BLaER1 (cell line): ENCODE data around the gene SLC4A3.

Experiments
- H3K27ac ChIP-seq: shearing (Covaris generic); formaldehyde crosslinking; 2 replicates; pipeline ENCODE4 v1.8.1; 2022
- H3K27me3 ChIP-seq: shearing (Covaris generic); formaldehyde crosslinking; 2 replicates; pipeline ENCODE4 v1.8.1; 2022
- H3K36me3 ChIP-seq: shearing (Covaris generic); formaldehyde crosslinking; 2 replicates; pipeline ENCODE4 v1.8.1; 2022
- H3K4me1 ChIP-seq: shearing (Covaris generic); formaldehyde crosslinking; 2 replicates; pipeline ENCODE4 v1.8.1; 2022
- H3K4me2 ChIP-seq: shearing (Covaris generic); formaldehyde crosslinking; 2 replicates; pipeline ENCODE4 v1.8.1; 2022
- H3K4me3 ChIP-seq: shearing (Covaris generic); formaldehyde crosslinking; 2 replicates; pipeline ENCODE4 v1.8.1; 2022
- H3K9ac ChIP-seq: shearing (Covaris generic); formaldehyde crosslinking; 2 replicates; pipeline ENCODE4 v1.8.1; 2022
- H3K9me3 ChIP-seq: shearing (Covaris generic); formaldehyde crosslinking; 2 replicates; pipeline ENCODE4 v1.8.1; 2022
- H4K20me1 ChIP-seq: shearing (Covaris generic); formaldehyde crosslinking; 2 replicates; pipeline ENCODE4 v1.8.1; 2022
- Cebpa-rat ChIP-seq: shearing (Covaris generic); IDR thresholded peaks from 2 replicates; pipeline ENCODE4 v1.8.1; 2022

SLC4A3 gene

GRCh38 chr2:219661955-219662395 lies 34.5 kb downstream of the SLC4A3 start:
- H3K9ac ChIP-seq, result no peak overlapping the region
- no peak for TF ChIP-seq Cebpa-rat

DNA sequence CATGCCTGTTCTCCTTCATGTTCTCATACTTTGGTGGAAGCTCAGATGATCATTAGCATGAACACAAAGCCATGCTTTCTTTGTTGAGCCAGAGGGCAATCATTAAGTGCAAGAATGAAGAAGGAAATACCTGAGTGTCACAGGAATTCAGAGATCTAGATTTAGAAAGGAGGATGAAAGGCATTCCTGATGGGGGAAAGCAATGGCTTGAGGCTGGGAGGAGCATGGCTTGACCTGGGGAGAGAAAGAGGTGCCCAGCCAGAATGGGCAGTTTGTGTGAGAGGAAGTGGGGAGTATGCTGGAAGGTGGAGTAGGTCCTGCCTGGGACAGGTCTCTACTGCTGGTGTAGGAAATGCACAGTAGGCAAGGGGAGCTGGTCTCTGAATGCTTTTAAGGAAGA lies 35.1 kb downstream of the SLC4A3 start:
- Histone ChIP-seq H3K9ac (no peak overlapping the region), H3K4me3 (no peak overlapping the region), H3K36me3 (no peaks in the 10 kb centered on the region), H4K20me1 (no peaks in the 10 kb centered on the region), H3K4me1 (no peaks in the 10 kb centered on the region), H3K27ac (no peak overlapping the region), H3K4me2 (no peak overlapping the region), H3K27me3 (no peaks in the 10 kb centered on the region), H3K9me3 (peaks cover 28% of the 10 kb centered on the region)
- TF ChIP-seq Cebpa-rat, result no peak

More at GRCh38 chr2:219661955-219662395, 34.5 kb downstream of the SLC4A3 start:
- Histone ChIP-seq H3K36me3 (no peaks in the 10 kb centered on the region), H3K4me1 (no peaks in the 10 kb centered on the region), H3K4me3 (no peak overlapping the region), H3K27ac (no peak overlapping the region), H3K9me3 (peaks cover 28% of the 10 kb centered on the region), H3K4me2 (no peak overlapping the region), H3K27me3 (no peaks in the 10 kb centered on the region), H4K20me1 (no peaks in the 10 kb centered on the region)

GRCh38 chr2:219663116-219663762 lies 35.8 kb downstream of the SLC4A3 start:
- Histone ChIP-seq H3K9ac (no peak overlapping the region), H3K4me2 (no peak overlapping the region), H3K27me3 (no peaks in the 10 kb centered on the region), H3K4me1 (no peaks in the 10 kb centered on the region), H3K27ac (no peak overlapping the region), H4K20me1 (no peaks in the 10 kb centered on the region), H3K36me3 (no peaks in the 10 kb centered on the region), H3K9me3 (peaks cover 28% of the 10 kb centered on the region), H3K4me3 (no peak overlapping the region)
- no peak for TF ChIP-seq Cebpa-rat

DNA sequence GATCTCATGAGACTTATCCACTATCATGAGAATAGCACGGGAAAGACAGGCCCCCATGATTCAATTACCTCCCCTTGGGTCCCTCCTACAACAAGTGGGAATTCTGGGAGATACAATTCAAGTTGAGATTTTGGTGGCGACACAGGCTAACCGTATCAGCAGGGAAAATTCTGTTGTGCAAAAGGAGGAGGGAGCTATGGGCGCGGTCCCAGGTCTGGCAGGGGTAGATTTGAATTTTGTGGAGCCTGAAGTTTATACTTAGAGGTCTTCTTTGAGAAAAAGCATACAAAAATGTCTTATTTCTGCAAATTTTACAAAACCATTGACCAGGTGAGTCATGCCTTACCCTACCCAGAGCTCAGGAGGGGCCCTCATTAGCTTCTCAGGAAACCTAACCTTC lies 36.6 kb downstream of the SLC4A3 start:
- Histone ChIP-seq H3K9me3 (peaks cover 28% of the 10 kb centered on the region), H3K4me1 (no peaks in the 10 kb centered on the region), H4K20me1 (no peaks in the 10 kb centered on the region), H3K27me3 (no peaks in the 10 kb centered on the region), H3K9ac (no peak overlapping the region), H3K36me3 (no peaks in the 10 kb centered on the region), H3K4me3 (no peak overlapping the region), H3K27ac (no peak overlapping the region), H3K4me2 (no peak overlapping the region)
- TF ChIP-seq Cebpa-rat, result no peak

DNA sequence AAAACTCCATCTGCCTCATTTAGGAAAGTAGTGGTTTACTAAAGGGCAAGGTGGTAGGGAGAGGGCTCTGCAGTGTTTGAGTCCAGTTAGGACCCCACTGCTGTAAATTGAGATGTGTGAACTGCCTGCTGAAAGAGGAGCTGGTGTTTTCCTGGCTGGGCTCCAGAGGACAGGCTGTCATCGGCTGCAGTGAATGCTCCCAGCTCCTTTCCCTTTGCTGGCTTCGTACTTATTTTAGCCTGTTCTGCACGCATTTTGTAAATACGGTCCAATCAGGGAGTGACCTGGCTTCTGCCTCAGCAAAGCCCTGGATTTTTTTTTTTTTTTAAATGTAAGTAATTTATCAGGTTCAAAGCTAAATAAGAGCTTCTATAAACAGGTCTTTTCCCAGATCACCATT lies 37.5 kb downstream of the SLC4A3 start:
- H3K4me3 ChIP-seq, result no peak overlapping the region
- H4K20me1 ChIP-seq, result no peaks in the 10 kb centered on the region
- H3K4me2 ChIP-seq, result no peak overlapping the region
- H3K27me3 ChIP-seq, result no peaks in the 10 kb centered on the region
- no peaks in the 10 kb centered on the region for H3K4me1 ChIP-seq
- H3K36me3 ChIP-seq, result no peaks in the 10 kb centered on the region
- H3K9ac ChIP-seq, result no peak overlapping the region
- no peak for TF ChIP-seq Cebpa-rat
- H3K27ac ChIP-seq, result no peak overlapping the region
- peaks cover 28% of the 10 kb centered on the region for H3K9me3 ChIP-seq

DNA sequence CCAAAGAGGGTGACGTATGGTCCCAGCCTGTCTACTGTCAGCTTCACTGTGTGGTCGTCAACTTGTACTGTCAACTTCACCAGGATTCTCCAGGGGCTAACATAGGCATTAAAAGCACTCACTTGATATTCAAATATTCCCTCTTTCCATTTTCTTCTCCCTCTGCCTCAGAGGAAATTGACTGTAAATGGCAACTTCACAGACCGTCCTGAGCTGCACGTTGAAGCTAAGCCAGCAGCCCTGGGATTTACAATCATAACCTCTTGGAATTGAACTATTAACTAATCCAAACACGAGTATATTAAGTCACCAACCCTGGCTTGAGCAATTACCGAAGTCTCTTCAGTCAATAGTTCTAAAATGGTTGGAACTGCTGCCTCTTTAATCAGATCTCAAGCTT lies 38.5 kb downstream of the SLC4A3 start:
- no peaks in the 10 kb centered on the region for H3K27me3 ChIP-seq
- H3K9me3 ChIP-seq, result peaks cover 20% of the 10 kb centered on the region
- TF ChIP-seq Cebpa-rat, result no peak
- no peak overlapping the region for H3K4me2 ChIP-seq
- H3K4me3 ChIP-seq, result no peak overlapping the region
- no peak overlapping the region for H3K27ac ChIP-seq
- no peak overlapping the region for H3K9ac ChIP-seq
- H3K36me3 ChIP-seq, result no peaks in the 10 kb centered on the region
- H4K20me1 ChIP-seq, result no peaks in the 10 kb centered on the region
- H3K4me1 ChIP-seq, result no peaks in the 10 kb centered on the region

DNA sequence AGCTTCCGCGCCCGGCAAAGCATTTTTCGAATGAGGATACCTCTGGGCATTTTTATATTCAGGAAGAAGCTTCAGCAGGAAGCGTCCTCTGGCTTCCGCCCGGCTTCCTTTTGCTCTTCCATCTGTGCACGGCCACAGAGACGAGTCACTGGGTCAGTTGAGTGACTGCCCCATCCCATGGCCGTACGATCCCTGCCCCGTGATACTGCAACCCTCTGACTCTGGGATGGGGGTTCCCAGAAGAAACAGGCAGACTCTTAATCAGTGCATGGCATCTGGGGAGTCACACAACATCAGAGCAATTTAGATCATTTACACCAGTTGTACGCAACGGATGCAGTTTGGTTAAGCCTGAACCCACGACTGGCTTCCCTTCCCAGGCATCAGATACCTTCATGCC lies 40.9 kb downstream of the SLC4A3 start:
- Histone ChIP-seq H3K36me3 (no peaks in the 10 kb centered on the region), H3K4me3 (no peak overlapping the region), H3K4me1 (no peaks in the 10 kb centered on the region), H3K27ac (no peak overlapping the region), H4K20me1 (no peaks in the 10 kb centered on the region), H3K4me2 (no peak overlapping the region), H3K27me3 (no peaks in the 10 kb centered on the region), H3K9me3 (0 out of 2 replicates have a peak, but pooled peaks cover under 1% of the 10 kb centered on the region), H3K9ac (no peak overlapping the region)
- no peak for TF ChIP-seq Cebpa-rat

DNA sequence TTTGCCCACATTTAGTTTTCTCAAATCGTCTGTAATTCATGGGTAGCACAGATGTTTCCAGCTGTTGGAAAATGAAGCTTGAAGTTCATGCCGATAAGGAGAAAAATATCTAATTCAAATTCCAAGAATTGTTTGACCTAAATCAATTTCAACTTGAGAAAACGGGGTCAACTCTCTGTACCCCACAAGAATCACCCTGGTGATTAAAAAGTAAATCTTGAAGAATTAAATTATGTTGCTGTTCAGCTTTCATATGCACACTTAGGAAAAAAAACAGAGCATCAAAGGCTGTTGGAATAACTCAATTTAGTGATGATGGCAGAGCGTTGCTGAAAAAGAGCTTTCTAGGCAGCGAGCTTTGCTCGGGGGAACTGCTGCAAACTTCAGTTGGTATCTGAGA lies 43.0 kb downstream of the SLC4A3 start:
- TF ChIP-seq Cebpa-rat, result no peak
- Histone ChIP-seq H3K4me1 (no peaks in the 10 kb centered on the region), H3K27me3 (no peaks in the 10 kb centered on the region), H3K9me3 (no peaks in the 10 kb centered on the region), H3K4me3 (no peak overlapping the region), H3K9ac (no peak overlapping the region), H3K27ac (no peak overlapping the region), H3K4me2 (no peak overlapping the region), H3K36me3 (no peaks in the 10 kb centered on the region), H4K20me1 (no peaks in the 10 kb centered on the region)

- TF ChIP-seq Cebpa-rat, result no peak
- no peaks in the 10 kb centered on the region for H3K27me3 ChIP-seq
- H3K4me2 ChIP-seq, result no peak overlapping the region
Measured at GRCh38 chr2:219671279-219671678, 43.8 kb downstream of the SLC4A3 start.

GRCh38 chr2:219672406-219672805 lies 45.0 kb downstream of the SLC4A3 start:
- H3K27me3 ChIP-seq, result no peaks in the 10 kb centered on the region
- H3K9ac ChIP-seq, result no peak overlapping the region
- no peaks in the 10 kb centered on the region for H3K9me3 ChIP-seq
- H3K4me1 ChIP-seq, result no peaks in the 10 kb centered on the region
- no peak overlapping the region for H3K27ac ChIP-seq
- no peaks in the 10 kb centered on the region for H3K36me3 ChIP-seq
- no peak for TF ChIP-seq Cebpa-rat
- no peak overlapping the region for H3K4me3 ChIP-seq
- no peaks in the 10 kb centered on the region for H4K20me1 ChIP-seq
- H3K4me2 ChIP-seq, result no peak overlapping the region

More at GRCh38 chr2:219671279-219671678, 43.8 kb downstream of the SLC4A3 start:
- no peaks in the 10 kb centered on the region for H3K9me3 ChIP-seq
- H3K4me3 ChIP-seq, result no peak overlapping the region
- H3K36me3 ChIP-seq, result no peaks in the 10 kb centered on the region
- no peak overlapping the region for H3K9ac ChIP-seq
- no peak overlapping the region for H3K27ac ChIP-seq
- no peaks in the 10 kb centered on the region for H4K20me1 ChIP-seq
- no peaks in the 10 kb centered on the region for H3K4me1 ChIP-seq

- Histone ChIP-seq H3K27ac (no peak overlapping the region), H3K4me2 (no peak overlapping the region), H3K9ac (no peak overlapping the region), H3K27me3 (no peaks in the 10 kb centered on the region), H3K36me3 (no peaks in the 10 kb centered on the region), H3K4me3 (no peak overlapping the region), H3K9me3 (no peaks in the 10 kb centered on the region), H4K20me1 (no peaks in the 10 kb centered on the region), H3K4me1 (no peaks in the 10 kb centered on the region)
- TF ChIP-seq Cebpa-rat, result no peak
Measured at GRCh38 chr2:219675221-219675620, 47.8 kb downstream of the SLC4A3 start.
